Stimulated activated naive CD4-positive, alpha-beta T cell (primary cell): ENCODE measurements around the gene DYNC1I2.
"Not testable (repeated sequence)": the region's sequence is repeated elsewhere in the genome, so short reads cannot be mapped to it uniquely, and the experiment has no call there.

Source experiments
- DNase-seq, 6 experiments: peaks; one replicate each; lab custom pipeline; 2025; lab: John Stamatoyannopoulos, UW

Gene DYNC1I2

GRCh38 chr2:171712051-171712450 lies 24.8 kb downstream of the DYNC1I2 start:
- DNase-seq, result no peak

- no peak for DNase-seq
Measured at GRCh38 chr2:171718720-171719119, 31.5 kb downstream of the DYNC1I2 start.

- DNase-seq, result no peak
Measured at GRCh38 chr2:171719660-171720059, 32.4 kb downstream of the DYNC1I2 start.

DNA sequence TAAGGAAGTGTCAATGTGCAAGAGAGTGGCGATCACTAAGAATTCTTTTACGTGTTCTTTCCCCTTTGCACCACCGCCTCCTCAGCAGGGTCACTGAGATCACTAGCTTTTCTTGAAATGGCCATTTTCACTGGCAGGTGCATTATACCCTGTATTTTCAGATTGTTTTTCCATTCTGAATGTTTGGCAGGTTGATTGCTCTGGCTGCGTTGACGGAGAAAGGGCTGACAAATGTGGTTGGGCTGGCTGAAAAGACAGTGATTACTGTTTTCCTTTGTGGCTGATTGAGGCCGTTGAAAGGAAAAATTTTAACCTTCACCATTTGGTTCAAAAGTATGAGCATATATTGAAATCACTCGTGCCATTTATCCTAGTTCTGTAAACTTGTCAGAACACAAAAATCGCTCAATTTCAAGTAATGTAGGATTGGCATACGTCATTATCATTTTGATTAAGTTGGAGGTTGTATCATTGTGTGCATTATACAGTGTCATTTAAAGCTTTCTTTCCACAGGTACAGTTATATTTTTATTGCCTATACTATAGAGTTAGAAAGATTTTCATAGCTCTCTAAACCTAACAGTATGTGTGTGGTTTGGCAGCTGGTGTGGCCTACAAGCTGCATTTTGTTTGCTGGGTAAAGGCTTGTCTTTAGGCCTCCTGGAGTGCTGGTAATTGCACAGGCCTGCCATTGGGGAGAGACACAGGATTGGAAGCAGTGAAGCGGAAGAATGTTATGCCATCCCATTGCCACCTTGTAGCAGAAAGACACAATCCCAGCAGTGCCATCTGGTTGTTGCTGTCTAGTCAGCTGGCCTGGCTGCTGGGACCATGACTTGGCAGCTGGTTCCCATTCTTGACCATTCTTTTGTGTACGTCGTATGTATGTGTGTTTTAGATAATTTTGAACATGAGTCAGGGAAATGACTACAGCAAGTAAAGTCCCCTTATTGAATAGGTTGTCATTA lies 36.7 kb downstream of the DYNC1I2 start:
- no peak for DNase-seq

- DNase-seq, result no peak
Measured at GRCh38 chr2:171726847-171727450, 39.7 kb downstream of the DYNC1I2 start.

GRCh38 chr2:171728989-171729951 lies 42.0 kb downstream of the DYNC1I2 start:
- DNase-seq, result no peak

GRCh38 chr2:171729952-171730317 lies 42.7 kb downstream of the DYNC1I2 start:
- DNase-seq, result no peak

DNA sequence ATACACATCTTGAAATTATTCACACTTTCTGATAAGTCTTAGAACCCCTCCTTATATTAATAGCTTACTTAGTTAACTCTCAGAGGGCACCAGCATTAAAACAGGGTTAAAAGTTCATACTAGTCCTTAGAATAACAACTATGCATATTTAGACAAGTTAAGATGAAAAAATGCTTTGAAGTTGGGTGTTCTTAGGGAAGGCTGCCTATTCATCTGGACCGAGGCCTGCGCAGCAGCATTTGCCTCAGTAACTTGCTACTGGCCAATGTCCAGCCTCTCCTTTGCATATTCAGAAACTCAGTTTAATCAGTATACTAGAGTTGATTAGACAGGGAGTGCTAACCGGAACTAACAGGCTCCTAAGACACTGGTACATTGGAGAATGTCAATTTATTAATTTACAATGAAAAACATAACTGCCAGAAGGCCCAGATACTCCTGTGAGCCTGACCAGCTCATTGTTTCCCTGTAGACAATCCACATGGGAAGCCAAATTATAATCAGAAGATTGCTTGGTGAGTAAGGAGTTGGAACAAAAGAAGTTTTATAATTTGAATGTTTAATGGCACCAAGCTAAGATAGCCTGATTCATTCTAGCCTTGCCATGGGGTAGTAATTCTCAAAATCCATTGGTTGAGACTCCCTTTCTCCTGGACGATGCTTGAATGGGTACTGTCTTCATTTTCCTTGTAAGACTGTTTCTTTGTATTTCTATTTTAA lies 48.9 kb downstream of the DYNC1I2 start:
- no peak for DNase-seq

DNA sequence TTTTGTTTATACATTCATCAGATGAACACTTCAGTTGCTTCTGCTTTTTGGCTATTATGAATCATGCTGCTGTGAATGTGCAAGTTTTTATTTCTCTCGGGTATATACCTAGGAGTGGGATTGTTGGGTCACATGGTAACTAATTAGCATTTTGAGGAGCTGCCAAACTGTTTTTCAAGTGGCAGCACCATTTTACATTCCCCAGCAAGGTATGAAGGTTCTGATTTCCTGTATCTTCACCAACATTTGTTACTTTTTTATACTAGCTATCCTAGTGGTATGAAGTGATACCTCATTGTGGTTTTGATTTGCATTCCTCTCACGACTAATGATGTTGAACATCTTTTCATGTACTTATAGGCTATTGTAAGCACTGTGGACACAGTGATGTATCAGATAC lies 53.9 kb downstream of the DYNC1I2 start:
- DNase-seq, result no peak

- DNase-seq, result no peak
Measured at GRCh38 chr2:171742760-171743159, 55.5 kb downstream of the DYNC1I2 start.

GRCh38 chr2:171745141-171745540 lies 57.9 kb downstream of the DYNC1I2 start:
- no peak for DNase-seq

- no peak for DNase-seq
Measured at GRCh38 chr2:171745806-171746205, 58.5 kb downstream of the DYNC1I2 start.

DNA sequence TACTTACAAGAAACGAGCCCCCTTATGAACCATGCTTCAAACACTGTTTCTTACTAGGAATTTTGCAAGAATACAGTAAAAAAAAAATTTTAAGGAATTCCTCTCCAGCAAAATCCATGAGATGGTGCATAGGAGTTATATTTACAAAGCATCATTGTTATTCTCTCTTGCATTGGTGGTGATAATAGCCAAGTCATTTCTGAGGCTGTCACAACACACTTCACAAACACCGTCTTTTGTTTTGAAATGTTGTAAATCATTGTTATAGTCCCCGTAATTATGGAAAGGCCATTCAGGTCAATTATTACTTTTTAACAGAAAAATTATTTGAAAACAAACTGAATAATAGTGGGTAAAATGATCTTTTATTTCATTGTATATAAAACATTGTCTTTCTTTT lies 60.1 kb downstream of the DYNC1I2 start:
- DNase-seq, result no peak

DNA sequence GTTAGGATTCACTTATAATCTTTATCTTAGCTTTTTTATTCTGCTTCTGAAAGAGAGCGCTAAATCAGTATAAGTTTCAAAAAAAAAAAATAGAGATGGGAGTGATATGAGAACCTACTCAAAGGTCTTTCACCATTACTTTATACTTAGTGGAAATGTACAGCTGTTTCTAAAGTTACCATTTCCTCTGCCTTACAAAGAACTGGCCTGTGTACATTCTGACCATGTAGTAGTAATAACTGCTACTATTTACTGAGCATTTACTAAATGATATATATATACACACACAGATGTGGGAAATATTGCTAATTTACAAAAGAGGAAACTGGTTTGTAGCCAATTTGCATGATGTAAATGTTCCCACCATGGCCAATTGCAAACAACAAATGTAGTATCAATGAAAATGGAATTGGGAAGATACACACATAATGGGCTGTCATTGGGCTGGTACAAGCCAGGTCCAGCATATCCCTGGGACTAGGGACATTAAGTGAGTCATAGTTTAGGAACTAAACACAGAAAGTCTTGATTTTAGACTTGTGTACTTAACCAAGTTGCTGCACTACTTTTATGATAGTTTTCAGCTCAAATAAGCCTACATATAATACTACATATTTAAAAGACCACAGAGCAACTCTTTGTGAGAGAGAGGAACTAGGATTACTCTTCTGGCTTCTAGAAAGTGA lies 67.1 kb downstream of the DYNC1I2 start:
- no peak for DNase-seq

DNA sequence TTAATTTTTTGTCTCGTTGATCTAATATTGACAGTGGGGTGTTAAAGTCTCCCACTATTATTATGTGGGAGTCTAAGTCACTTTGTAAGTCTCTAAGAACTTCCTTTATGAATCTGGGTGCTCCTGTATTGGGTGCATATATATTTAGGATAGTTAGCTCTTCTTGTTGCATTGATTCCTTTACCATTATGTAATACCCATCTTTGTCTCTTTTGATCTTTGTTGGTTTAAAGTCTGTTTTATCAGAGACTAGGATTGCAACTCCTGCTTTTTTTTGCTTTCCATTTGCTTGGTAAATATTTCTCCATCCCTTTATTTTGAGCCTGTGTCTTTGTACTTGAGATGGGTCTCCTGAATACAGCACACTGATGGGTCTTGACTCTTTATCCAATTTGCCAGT lies 71.5 kb downstream of the DYNC1I2 start:
- DNase-seq, result not testable (repeated sequence)

- DNase-seq, result not testable (repeated sequence)
Measured at GRCh38 chr2:171761176-171761575, 73.9 kb downstream of the DYNC1I2 start.

DNA sequence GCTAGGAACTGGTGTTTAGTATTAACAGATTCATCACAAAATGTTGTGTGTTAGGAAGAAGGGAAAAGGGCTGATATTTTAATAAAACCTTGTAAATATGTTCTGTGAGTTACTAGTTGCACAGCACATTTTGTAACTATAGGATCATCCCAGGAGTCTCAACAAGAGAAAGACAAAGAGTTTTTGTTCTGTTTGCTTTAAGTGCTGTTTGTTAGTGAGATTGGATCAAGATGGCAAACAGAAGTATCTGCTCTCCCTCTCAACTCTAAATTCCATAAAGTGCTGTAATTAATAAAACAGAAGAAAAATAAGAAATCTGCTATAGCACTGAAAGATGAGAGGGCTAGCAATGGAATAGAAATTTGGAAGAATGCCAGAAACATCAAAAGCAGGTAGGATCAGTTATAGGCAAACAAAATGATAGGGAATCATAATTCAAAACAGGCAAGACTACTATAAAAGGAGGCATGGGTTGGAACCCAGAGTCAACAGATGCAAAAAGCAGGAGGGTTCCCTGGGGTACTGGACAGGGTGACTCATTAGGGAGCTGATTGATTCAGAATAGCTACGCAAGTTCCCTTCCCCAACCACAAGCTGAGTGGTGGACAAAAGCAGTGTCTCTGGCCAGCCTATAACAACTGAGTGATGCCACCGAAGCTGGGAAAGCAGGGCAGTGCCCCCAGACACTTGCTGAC lies 75.8 kb downstream of the DYNC1I2 start:
- DNase-seq, result no peak

DNA sequence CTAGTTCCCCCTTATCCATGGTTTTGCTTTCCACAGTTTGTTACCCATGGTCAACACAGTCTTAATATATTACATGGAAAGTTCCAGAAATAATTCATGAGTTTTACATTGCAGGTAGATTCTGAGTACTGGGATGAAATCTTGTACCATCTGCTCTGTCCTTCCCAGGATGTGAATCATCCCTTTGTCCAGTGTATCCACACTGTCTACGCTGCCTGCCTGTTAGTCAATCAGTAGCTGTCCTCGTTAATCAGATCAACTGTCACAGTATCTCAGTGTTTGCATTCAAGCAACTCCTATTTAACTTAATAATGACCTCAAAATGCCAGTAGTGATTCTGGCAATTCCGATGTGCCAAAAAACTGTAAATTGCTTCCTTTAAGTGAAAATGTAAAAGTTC lies 76.3 kb downstream of the DYNC1I2 start:
- DNase-seq, result no peak

DNA sequence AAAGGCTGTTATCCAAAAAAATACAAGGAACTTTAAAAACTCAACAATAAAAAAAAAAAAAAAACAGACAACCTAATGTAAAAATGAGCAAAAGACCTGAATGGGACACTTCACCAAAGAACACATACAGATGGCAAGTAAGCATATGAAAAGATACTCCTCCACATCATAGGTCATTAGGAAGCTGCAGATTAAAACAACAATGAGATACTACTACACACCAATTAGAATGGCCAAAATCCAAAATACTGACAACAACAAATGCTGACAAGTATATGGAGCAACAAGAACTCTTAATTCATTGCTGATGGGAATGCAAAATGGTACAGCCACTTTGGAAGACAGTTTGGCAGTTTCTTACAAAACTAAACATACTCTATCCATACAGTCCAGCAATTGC lies 84.2 kb downstream of the DYNC1I2 start:
- DNase-seq, result no peak

DNA sequence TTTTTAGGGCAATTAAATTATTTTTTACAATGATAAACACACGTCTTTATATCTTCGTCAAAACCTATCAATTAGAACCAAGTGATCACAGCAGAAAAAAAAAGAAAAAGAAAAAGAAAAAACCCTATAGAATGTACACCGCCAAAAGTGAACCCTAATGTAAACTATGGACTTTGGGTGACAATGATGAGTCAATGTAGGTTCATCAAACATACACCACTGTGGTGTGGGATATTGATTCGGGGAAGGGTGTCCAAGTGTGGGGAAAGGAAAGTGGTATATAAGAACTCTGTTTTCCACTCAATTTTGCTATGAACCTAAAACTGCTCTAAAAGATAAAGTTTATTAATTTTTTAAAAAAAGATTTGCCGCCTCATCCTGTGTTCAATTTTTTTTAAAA lies 85.1 kb downstream of the DYNC1I2 start:
- no peak for DNase-seq
